Endodermal cell (in vitro differentiated cells): Measurements from ENCODE around the gene COX7B2. TPM values are rescaled to one million over a fixed set of nuclear protein-coding genes. Genes with fewer than 3 reads are reported as not detected.
A peak's percentile ranks its signal among the peaks of the same experiment; 100 is the strongest.

Source experiments
- DNase-seq: peaks from one replicate; pipeline ENCODE4 v3.0.0-alpha.2; 2017
- H3K27ac ChIP-seq: 2 replicates; pipeline ENCODE4 v1.5.1; 2013; ENCODE audit warnings: mild to moderate bottlenecking, low read depth, low read length, moderate library complexity
- H3K27me3 ChIP-seq: 2 replicates; pipeline ENCODE4 v1.6.1; 2013; ENCODE audit warnings: mild to moderate bottlenecking, low read length, moderate library complexity; ENCODE audit not compliant: insufficient read depth, control insufficient read depth, poor library complexity, severe bottlenecking
- H3K36me3 ChIP-seq: 2 replicates; pipeline ENCODE4 v1.7.0; 2013; ENCODE audit warnings: mild to moderate bottlenecking, low read length, moderate library complexity; ENCODE audit not compliant: control insufficient read depth, insufficient read depth
- H3K4me1 ChIP-seq: one replicate; pipeline ENCODE4 v1.7.0; 2013; ENCODE audit warnings: low read length; ENCODE audit not compliant: control insufficient read depth, insufficient read depth
- H3K4me3 ChIP-seq: 2 replicates; pipeline ENCODE4 v1.5.1; 2013; ENCODE audit warnings: mild to moderate bottlenecking, low read length, moderate library complexity
- H3K9ac ChIP-seq: 2 replicates; pipeline ENCODE4 v1.6.1; 2013; ENCODE audit warnings: mild to moderate bottlenecking, low read length, moderate library complexity; ENCODE audit not compliant: poor library complexity, severe bottlenecking; ENCODE audit errors: extremely low read depth
- H3K9me3 ChIP-seq: 2 replicates; pipeline ENCODE4 v1.6.1; 2013; ENCODE audit warnings: mild to moderate bottlenecking, low read length, moderate library complexity; ENCODE audit not compliant: control insufficient read depth
- H3K27ac Mint-ChIP-seq: 2 replicates; pipeline ENCODE4 v1.8.0; 2020; ENCODE audit warnings: mixed read lengths
- H3K27me3 Mint-ChIP-seq: 2 replicates; pipeline ENCODE4 v1.8.0; 2021; ENCODE audit warnings: mild to moderate bottlenecking, mixed read lengths; ENCODE audit not compliant: insufficient read depth
- H3K36me3 Mint-ChIP-seq: 2 replicates; pipeline ENCODE4 v1.8.0; 2020; ENCODE audit warnings: low read depth, mixed read lengths
- H3K4me1 Mint-ChIP-seq: 2 replicates; pipeline ENCODE4 v1.8.0; 2020; ENCODE audit warnings: mixed read lengths
- H3K4me3 Mint-ChIP-seq: 2 replicates; pipeline ENCODE4 v1.8.0; 2020; ENCODE audit warnings: mild to moderate bottlenecking, moderate library complexity, mixed read lengths
- H3K9me3 Mint-ChIP-seq: 2 replicates; pipeline ENCODE4 v1.8.0; 2020; ENCODE audit warnings: mild to moderate bottlenecking, mixed read lengths
- CTCF ChIP-seq: fragments of 200-600 bp; sonication (generic); conservative IDR thresholded peaks from 2 replicates; pipeline ENCODE4 v1.5.0; 2021; ENCODE audit warnings: antibody characterized with exemption, mild to moderate bottlenecking
- WGBS, 2 experiments: methylation state at CpG; one replicate each; pipeline versions ENCODE4 v1.1.5 to v1.1.7; 2013; ENCODE audit warnings: missing lambda C conversion rate in 2 of 2, mixed read lengths in 1 of 2; ENCODE audit not compliant: insufficient coverage in 1 of 2, insufficient read length in 1 of 2; 5-methylcytosine and 5-hydroxymethylcytosine counted together
- total RNA-seq, 2 donors: library from RNA; stranded (reverse); fragmentation: NEBNext Ultra II Directional in 1 of 2; extraction: Animal tissue kit (Norgen Biotek cat#: 25700) in 1 of 2; gene quantifications; 2 replicates in 1 of 2; 3 replicates in 1 of 2; pipeline ENCODE4 v1.2.1, GENCODE V29; 2021

Gene COX7B2
- total RNA-seq, 2 donors from 2014 or later = not detected

- DNase-seq = peak; percentile 81
- H3K27me3 Mint-ChIP-seq = no peaks in the 10 kb centered on the region
- TF ChIP-seq CTCF = peak; percentile 90
- no peak overlapping the region for H3K27ac Mint-ChIP-seq
- Histone ChIP-seq H3K4me3 (no peak overlapping the region), H3K27ac (no peak overlapping the region), H3K9me3 (no peaks in the 10 kb centered on the region), H3K27me3 (no peaks in the 10 kb centered on the region), H3K9ac (no peak overlapping the region), H3K36me3 (no peaks in the 10 kb centered on the region), H3K4me1 (no peaks in the 10 kb centered on the region)
- WGBS, 2 experiments = 32% methylated on average over 3 of the region's 3 CpGs; no CpG with 5 or more reads in 1 of the 2 experiments
- H3K4me3 Mint-ChIP-seq = no peak overlapping the region
- peaks cover 3% of the 10 kb centered on the region for H3K4me1 Mint-ChIP-seq
- H3K9me3 Mint-ChIP-seq = no peaks in the 10 kb centered on the region
- no peaks in the 10 kb centered on the region for H3K36me3 Mint-ChIP-seq
Measured at GRCh38 chr4:46931981-46932380, 22.9 kb upstream of the COX7B2 start.

GRCh38 chr4:46930891-46931290 lies 21.8 kb upstream of the COX7B2 start:
- no peaks in the 10 kb centered on the region for H3K36me3 ChIP-seq
- no peak overlapping the region for H3K4me3 ChIP-seq
- no peak overlapping the region for H3K9ac ChIP-seq
- no peaks in the 10 kb centered on the region for H3K9me3 Mint-ChIP-seq
- H3K36me3 Mint-ChIP-seq = no peaks in the 10 kb centered on the region
- no peak overlapping the region for H3K27ac Mint-ChIP-seq
- peaks cover 3% of the 10 kb centered on the region for H3K4me1 Mint-ChIP-seq
- no peaks in the 10 kb centered on the region for H3K4me1 ChIP-seq
- no peaks in the 10 kb centered on the region for H3K27me3 ChIP-seq
- TF ChIP-seq CTCF = no peak
- H3K27me3 Mint-ChIP-seq = no peaks in the 10 kb centered on the region
- no peak overlapping the region for H3K4me3 Mint-ChIP-seq
- no peak for DNase-seq
- H3K9me3 ChIP-seq = no peaks in the 10 kb centered on the region
- 80 to 88% methylated on average over 3 of the region's 3 CpGs for WGBS, 2 experiments
- H3K27ac ChIP-seq = no peak overlapping the region

- Mint-ChIP-seq H3K4me3 (no peak overlapping the region), H3K27ac (no peak overlapping the region), H3K4me1 (peaks cover 3% of the 10 kb centered on the region), H3K36me3 (no peaks in the 10 kb centered on the region), H3K9me3 (no peaks in the 10 kb centered on the region), H3K27me3 (no peaks in the 10 kb centered on the region)
- H3K27ac ChIP-seq = no peak overlapping the region
- TF ChIP-seq CTCF = no peak
- no peaks in the 10 kb centered on the region for H3K27me3 ChIP-seq
- H3K4me1 ChIP-seq = no peaks in the 10 kb centered on the region
- no peak overlapping the region for H3K9ac ChIP-seq
- H3K4me3 ChIP-seq = no peak overlapping the region
- no peaks in the 10 kb centered on the region for H3K36me3 ChIP-seq
- H3K9me3 ChIP-seq = no peaks in the 10 kb centered on the region
- DNase-seq = no peak
Measured at GRCh38 chr4:46927201-46927600, 18.2 kb upstream of the COX7B2 start.
